ENCODE measurements around the gene NAT10. TPM values are rescaled to one million over a fixed set of nuclear protein-coding genes. Genes with fewer than 3 reads are reported as not detected.

NAT10 gene
- total RNA-seq, 2 experiments from 2014 or later: 129 to 137 TPM

DNA sequence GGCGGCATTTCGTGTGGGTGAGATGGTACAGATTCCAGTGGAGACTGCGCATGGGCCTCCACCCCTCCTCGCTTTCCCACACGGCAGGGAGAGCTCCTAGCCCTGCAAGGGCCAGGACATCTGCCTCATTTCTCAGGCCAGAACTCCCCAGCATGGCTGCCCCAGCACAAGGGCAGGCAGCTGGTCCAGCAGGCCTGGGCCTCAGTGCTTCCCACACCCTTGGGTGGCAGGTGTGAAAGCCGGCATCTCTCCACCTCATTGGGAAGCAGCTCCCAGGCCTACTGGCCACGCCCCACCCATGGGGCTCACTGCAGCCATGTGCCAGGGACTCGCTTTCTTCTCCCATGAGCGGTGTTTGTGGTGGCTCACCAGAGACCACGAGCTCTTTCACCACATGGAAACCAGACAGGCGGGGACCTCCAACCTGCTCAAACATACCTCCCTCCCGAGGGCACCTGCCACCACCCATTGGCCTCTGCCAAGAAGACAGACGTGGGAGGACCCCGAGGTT, 79.1 kb downstream of the NAT10 start:
- no peaks in the 10 kb centered on the region for H3K36me3 Mint-ChIP-seq (ENCODE audit: low read depth)
- ATAC-seq: no peak
- no peak overlapping the region for H3K4me3 Mint-ChIP-seq
- intact Hi-C loops (cut with micrococcal nuclease): loop anchor here (5.0 kb wide), 1 partner anchor 48 kb away; no protein-coding TSS in a partner anchor
- DNase-seq: no peak
- H3K27me3 Mint-ChIP-seq: no peaks in the 10 kb centered on the region
- TF ChIP-seq CTCF (IDR thresholded peaks at IDR 0.05): no peak
- ChIA-PET POLR2A (interaction anchor here (0.9 to 1.9 kb wide), 2 partner anchors 10 to 23 kb away, joined by 3 to 4 read pairs; no protein-coding TSS in a partner anchor), CTCF (interaction anchor here (1.2 to 6.5 kb wide), 5 partner anchors 9 to 178 kb away, joined by 3 to 29 read pairs (median 4); partner anchors contain the start of gene ABTB2)
- no peak overlapping the region for H3K27ac Mint-ChIP-seq
- H3K9me3 Mint-ChIP-seq: no peaks in the 10 kb centered on the region
- peaks cover 32% of the 10 kb centered on the region for H3K4me1 Mint-ChIP-seq (ENCODE audit: low read depth)

- Mint-ChIP-seq H3K4me3 (no peak overlapping the region), H3K9me3 (no peaks in the 10 kb centered on the region), H3K27ac (no peak overlapping the region), H3K27me3 (no peaks in the 10 kb centered on the region), H3K36me3 (ENCODE audit: low read depth) (no peaks in the 10 kb centered on the region), H3K4me1 (ENCODE audit: low read depth) (peaks cover 20% of the 10 kb centered on the region)
- no peak for DNase-seq
- ATAC-seq: no peak
- intact Hi-C loops (cut with micrococcal nuclease): no loop called here
- POLR2A ChIA-PET: interaction anchor here (1.9 kb wide), 1 partner anchor 9 kb away, joined by 4 read pairs; no protein-coding TSS in a partner anchor
- CTCF ChIA-PET: interaction anchor here (1.0 to 6.5 kb wide), 3 partner anchors 8 to 171 kb away, joined by 3 to 29 read pairs (median 4); no protein-coding TSS in a partner anchor
- no peak for TF ChIP-seq CTCF (IDR thresholded peaks at IDR 0.05)
These were observed 80.8 kb downstream of the NAT10 start for GRCh38 chr11:34185926-34186841.

DNA sequence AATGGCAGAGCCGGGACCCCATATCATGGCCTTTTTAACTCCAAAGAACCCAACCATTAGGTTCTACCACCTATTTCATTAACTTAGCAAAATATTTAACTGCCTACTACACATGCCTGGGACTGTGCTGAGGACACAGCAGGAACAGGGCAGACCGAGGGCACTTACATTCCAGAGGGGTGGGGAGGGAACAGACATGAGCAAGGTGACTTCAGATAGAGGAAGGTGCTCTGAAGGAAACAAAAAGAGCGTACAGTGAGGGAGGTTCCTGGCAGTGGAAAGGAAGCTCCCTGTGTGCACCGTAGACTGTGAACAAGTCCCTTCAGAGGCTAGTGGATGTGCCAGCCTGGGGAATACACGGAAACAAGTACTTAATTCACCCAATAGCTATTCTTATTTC, 82.8 kb downstream of the NAT10 start:
- POLR2A ChIA-PET: interaction anchor here (0.8 kb wide), 1 partner anchor 15 kb away, joined by 3 read pairs; no protein-coding TSS in a partner anchor
- intact Hi-C loops (cut with micrococcal nuclease): no loop called here
- no peaks in the 10 kb centered on the region for H3K36me3 Mint-ChIP-seq (ENCODE audit: low read depth)
- ATAC-seq: no peak
- no peak overlapping the region for H3K27ac Mint-ChIP-seq
- TF ChIP-seq CTCF (IDR thresholded peaks at IDR 0.05): no peak
- H3K4me1 Mint-ChIP-seq (ENCODE audit: low read depth): peaks cover 6% of the 10 kb centered on the region
- H3K4me3 Mint-ChIP-seq: no peak overlapping the region
- H3K27me3 Mint-ChIP-seq: no peaks in the 10 kb centered on the region
- H3K9me3 Mint-ChIP-seq: no peaks in the 10 kb centered on the region
- CTCF ChIA-PET: interaction anchor here (0.6 to 6.5 kb wide), 4 partner anchors 13 to 331 kb away, joined by 3 to 29 read pairs (median 3); no protein-coding TSS in a partner anchor
- DNase-seq: no peak

GRCh38 chr11:34189191-34189590, 83.8 kb downstream of the NAT10 start:
- Mint-ChIP-seq H3K9me3 (no peaks in the 10 kb centered on the region), H3K4me3 (no peak overlapping the region), H3K27ac (no peak overlapping the region), H3K27me3 (no peaks in the 10 kb centered on the region), H3K36me3 (ENCODE audit: low read depth) (no peaks in the 10 kb centered on the region), H3K4me1 (ENCODE audit: low read depth) (peaks cover 7% of the 10 kb centered on the region)
- DNase-seq (no peak), ATAC-seq (no peak)
- CTCF ChIA-PET: interaction anchor here (6.5 kb wide), 1 partner anchor 14 kb away, joined by 29 read pairs; no protein-coding TSS in a partner anchor
- intact Hi-C loops (cut with micrococcal nuclease): no loop called here
- no peak for TF ChIP-seq CTCF (IDR thresholded peaks at IDR 0.05)
- POLR2A ChIA-PET: no interaction called here
